Activated B cell treated with CpG ODN at 0.5 μM for 24 hours (primary cell): ENCODE data around the gene CALHM3. TPM values are rescaled to one million over a fixed set of nuclear protein-coding genes. Genes with fewer than 3 reads are reported as not detected.
"Not testable (repeated sequence)": the region's sequence is repeated elsewhere in the genome, so short reads cannot be mapped to it uniquely, and the experiment has no call there.

Source experiments
- ATAC-seq: fragments of 200-7000 bp; cut with Tn5 transposase; one replicate; pipeline ENCODE4 v1.10.0; 2021; ENCODE audit warnings: low read depth, mild to moderate bottlenecking, moderate library complexity
- CTCF ChIA-PET: fragments of 350-600 bp; sonication (Branson Sonifier 250); formaldehyde crosslinking; loops from one replicate; lab custom pipeline; 2021; ENCODE audit warnings: antibody characterized with exemption; lab: Charles Lee
- POLR2A ChIA-PET: fragments of 350-600 bp; sonication (Branson Sonifier 250); formaldehyde crosslinking; loops from one replicate; lab custom pipeline; 2021; ENCODE audit warnings: antibody characterized with exemption; lab: Charles Lee
- DNase-seq: peaks from one replicate; pipeline ENCODE4 v3.0.0; 2022
- H3K27ac Mint-ChIP-seq: one replicate; pipeline ENCODE4 v1.8.0; 2020; ENCODE audit warnings: mixed read lengths
- H3K27me3 Mint-ChIP-seq: one replicate; pipeline ENCODE4 v1.8.0; 2021; ENCODE audit warnings: mixed read lengths
- H3K36me3 Mint-ChIP-seq: one replicate; pipeline ENCODE4 v1.8.0; 2021; ENCODE audit warnings: low read depth, mixed read lengths
- H3K4me1 Mint-ChIP-seq: one replicate; pipeline ENCODE4 v1.8.0; 2021; ENCODE audit warnings: mixed read lengths
- H3K4me3 Mint-ChIP-seq: one replicate; pipeline ENCODE4 v1.8.0; 2020; ENCODE audit warnings: mild to moderate bottlenecking, mixed read lengths
- H3K9me3 Mint-ChIP-seq: one replicate; pipeline ENCODE4 v1.8.0; 2020; ENCODE audit warnings: mixed read lengths
- CTCF ChIP-seq: fragments of 200-600 bp; IDR thresholded peaks from one replicate; pipeline ENCODE4 v1.8.0; 2022; ENCODE audit warnings: antibody characterized with exemption, mild to moderate bottlenecking
- intact Hi-C: fragments of 100-400 bp; cut with micrococcal nuclease; formaldehyde crosslinking; loops from one replicate; pipeline ENCODE4 v1.15.1; 2024
- total RNA-seq: library from RNA; stranded (reverse); gene quantifications from 2 replicates; pipeline ENCODE4 v1.2.3, GENCODE V29; 2022

CALHM3 gene
- not detected in 2 replicates for total RNA-seq

DNA sequence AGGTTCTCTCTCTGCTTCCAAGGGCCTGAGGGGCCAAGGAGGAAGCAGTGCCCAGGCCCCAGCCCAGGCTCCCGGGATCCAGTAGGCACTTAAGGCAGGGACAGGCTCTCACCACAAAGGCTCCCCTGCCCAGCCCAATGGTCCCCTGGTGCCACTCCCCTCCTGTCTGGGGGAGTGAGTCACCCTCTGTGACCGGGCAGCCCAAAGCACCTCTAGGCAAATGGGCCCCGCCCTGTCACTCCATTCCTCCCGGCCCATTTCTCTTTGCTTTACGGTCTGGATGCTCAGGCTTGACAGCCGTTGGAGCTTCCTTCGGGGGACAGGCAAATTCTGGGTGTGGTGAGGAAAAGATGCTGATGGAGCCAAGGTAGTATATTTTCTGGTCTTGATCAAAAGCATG is at the start of gene CALHM3:
Gene CALHM3 (minus strand): TSS at position 106 of the 400 bp plus-strand sequence. CDS start 208 bp downstream, outside the sequence.
- ATAC-seq (peak; percentile 56), DNase-seq (no peak)
- Mint-ChIP-seq H3K27ac (no peak within 1 kb of the TSS), H3K9me3 (no peaks in the 10 kb centered on the region), H3K4me3 (no peak within 1 kb of the TSS), H3K4me1 (peaks cover 6% of the 10 kb centered on the region), H3K27me3 (no peaks in the 10 kb centered on the region), H3K36me3 (no peaks in the 10 kb centered on the region)
- ChIA-PET POLR2A (no interaction called here), CTCF (interaction anchor here (3.3 kb wide), 1 partner anchor 62 kb away, joined by 28 read pairs; no protein-coding TSS in a partner anchor)
- intact Hi-C loops: loop anchor here (10.0 kb wide), 1 partner anchor 834 kb away; the partner anchor contains the start of gene TRIM8
- TF ChIP-seq CTCF: no peak

DNA sequence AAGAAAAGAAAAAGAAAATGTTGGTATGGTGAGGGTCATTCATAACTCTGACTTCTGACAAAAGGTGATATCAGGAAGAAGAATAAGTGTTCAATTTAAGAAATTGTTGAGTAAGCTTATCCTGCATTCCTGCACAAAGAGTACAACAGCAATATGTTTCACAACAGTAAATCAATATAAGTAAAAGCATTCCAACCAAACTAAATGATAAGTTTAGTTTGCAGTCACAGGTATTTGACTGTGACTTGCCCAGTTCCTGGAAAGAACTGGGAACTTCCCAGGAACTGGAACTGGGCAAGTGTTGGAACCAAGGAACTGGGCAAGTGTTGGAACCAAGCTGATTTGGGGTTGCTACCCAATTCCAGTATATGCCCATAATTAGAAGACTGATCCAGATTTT is 49.5 kb upstream of the CALHM3 start:
- Mint-ChIP-seq H3K27me3 (peaks cover 19% of the 10 kb centered on the region), H3K4me1 (no peaks in the 10 kb centered on the region), H3K4me3 (no peak overlapping the region), H3K9me3 (peaks cover 19% of the 10 kb centered on the region), H3K27ac (no peak overlapping the region), H3K36me3 (no peaks in the 10 kb centered on the region)
- DNase-seq (no peak), ATAC-seq (no peak)
- ChIA-PET POLR2A (interaction anchor here (0.7 kb wide), 1 partner anchor 93 kb away, joined by 5 read pairs; no protein-coding TSS in a partner anchor), CTCF (no interaction called here)
- TF ChIP-seq CTCF: no peak
- intact Hi-C loops: no loop called here

GRCh38 chr10:103527476-103527875 is 48.4 kb upstream of the CALHM3 start:
- H3K4me1 Mint-ChIP-seq, H3K36me3 Mint-ChIP-seq, DNase-seq, POLR2A ChIA-PET, CTCF ChIA-PET, intact Hi-C loops, H3K27ac Mint-ChIP-seq, ATAC-seq, H3K4me3 Mint-ChIP-seq: not testable (repeated sequence)
- H3K9me3 Mint-ChIP-seq: peaks cover 19% of the 10 kb centered on the region
- H3K27me3 Mint-ChIP-seq: peaks cover 19% of the 10 kb centered on the region

- Mint-ChIP-seq H3K27ac (no peak overlapping the region), H3K4me1 (no peaks in the 10 kb centered on the region), H3K4me3 (no peak overlapping the region), H3K9me3 (peaks cover 15% of the 10 kb centered on the region), H3K27me3 (peaks cover 21% of the 10 kb centered on the region), H3K36me3 (no peaks in the 10 kb centered on the region)
- intact Hi-C loops: no loop called here
- no peak for DNase-seq
- POLR2A ChIA-PET: no interaction called here
- CTCF ChIA-PET: no interaction called here
- no peak for ATAC-seq
- no peak for TF ChIP-seq CTCF
These were observed 46.9 kb upstream of the CALHM3 start for GRCh38 chr10:103525901-103526300.

DNA sequence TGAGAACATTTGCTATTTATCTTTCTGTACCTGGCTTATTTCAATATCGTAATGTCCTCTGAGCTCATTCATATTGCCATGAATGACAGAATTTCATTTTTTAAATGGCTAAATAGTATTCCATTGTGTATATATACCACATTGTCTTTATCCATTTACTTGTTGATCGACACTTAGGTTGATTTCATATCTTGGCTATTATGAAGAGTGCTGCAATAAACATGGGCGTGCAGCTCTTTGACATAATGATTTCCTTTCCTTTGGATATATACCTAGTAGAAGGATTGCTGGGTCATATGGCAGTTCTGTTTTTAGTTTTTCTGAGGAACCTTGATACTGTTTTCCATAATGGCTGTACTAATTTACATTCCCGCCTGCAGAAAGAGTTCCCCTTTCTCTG is 44.6 kb upstream of the CALHM3 start:
- intact Hi-C loops: no loop called here
- TF ChIP-seq CTCF: no peak
- DNase-seq (no peak), ATAC-seq (no peak)
- peaks cover 22% of the 10 kb centered on the region for H3K27me3 Mint-ChIP-seq
- no peaks in the 10 kb centered on the region for H3K4me1 Mint-ChIP-seq
- no peak overlapping the region for H3K27ac Mint-ChIP-seq
- no peaks in the 10 kb centered on the region for H3K36me3 Mint-ChIP-seq
- H3K4me3 Mint-ChIP-seq: no peak overlapping the region
- ChIA-PET POLR2A (no interaction called here), CTCF (no interaction called here)
- peaks cover 13% of the 10 kb centered on the region for H3K9me3 Mint-ChIP-seq

- CTCF ChIA-PET, H3K4me1 Mint-ChIP-seq, H3K36me3 Mint-ChIP-seq, DNase-seq, ATAC-seq, intact Hi-C loops, H3K4me3 Mint-ChIP-seq, H3K27ac Mint-ChIP-seq: not testable (repeated sequence)
- POLR2A ChIA-PET: interaction anchor here (0.6 kb wide), 1 partner anchor 9 kb away, joined by 7 read pairs; no protein-coding TSS in a partner anchor
- Mint-ChIP-seq H3K9me3 (peaks cover 13% of the 10 kb centered on the region), H3K27me3 (peaks cover 19% of the 10 kb centered on the region)
These were observed 43.0 kb upstream of the CALHM3 start for GRCh38 chr10:103522006-103522405.
